NCI-H1092 (cell line): ENCODE results near the gene CEP85.
A peak's percentile ranks its signal among the peaks of the same experiment; 100 is the strongest.
"Not testable (repeated sequence)": the region's sequence is repeated elsewhere in the genome, so short reads cannot be mapped to it uniquely, and the experiment has no call there.

Source experiments
- DNase-seq: peaks from one replicate; lab custom pipeline; 2025; lab: John Stamatoyannopoulos, UW

The CEP85 gene

DNA sequence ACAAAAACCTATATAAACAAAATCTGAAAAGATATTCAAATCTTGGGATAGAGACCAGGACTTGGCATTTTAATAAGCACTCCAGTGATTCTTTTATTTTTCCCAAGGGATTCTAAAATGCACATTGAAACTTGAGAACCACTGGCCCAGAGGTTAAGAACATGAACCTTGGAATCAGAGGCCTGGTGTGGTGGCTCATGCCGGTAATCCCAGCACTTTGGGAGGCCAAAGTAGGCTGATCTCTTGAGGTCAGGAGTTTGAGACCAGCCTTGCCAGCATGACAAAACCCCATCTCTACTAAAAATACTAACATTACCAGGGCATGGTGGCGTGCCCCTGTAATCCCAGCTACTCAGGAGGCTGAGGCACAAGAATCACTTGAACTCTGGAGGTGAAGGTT, 12.9 kb upstream of the CEP85 start:
- no peak for DNase-seq

DNA sequence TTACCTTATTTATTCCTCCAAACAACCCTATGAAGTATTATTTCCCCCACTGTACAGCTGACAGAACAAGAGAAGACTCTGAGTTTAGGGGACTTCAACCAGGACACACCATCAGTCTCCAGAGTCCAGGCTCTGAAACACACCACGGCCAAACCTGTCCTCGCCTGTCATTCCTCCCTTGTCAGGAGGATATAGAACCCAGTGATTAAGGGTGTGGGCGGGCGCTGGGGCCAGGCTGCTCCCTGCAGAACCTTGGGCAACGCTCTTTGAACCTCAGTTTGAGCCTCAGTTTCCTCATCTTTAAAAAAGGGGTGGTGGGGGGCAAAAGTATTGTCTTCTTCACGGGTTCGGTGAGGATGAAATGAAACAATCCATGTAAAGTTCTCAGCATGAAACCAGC, 9.4 kb upstream of the CEP85 start:
- DNase-seq, result no peak

DNA sequence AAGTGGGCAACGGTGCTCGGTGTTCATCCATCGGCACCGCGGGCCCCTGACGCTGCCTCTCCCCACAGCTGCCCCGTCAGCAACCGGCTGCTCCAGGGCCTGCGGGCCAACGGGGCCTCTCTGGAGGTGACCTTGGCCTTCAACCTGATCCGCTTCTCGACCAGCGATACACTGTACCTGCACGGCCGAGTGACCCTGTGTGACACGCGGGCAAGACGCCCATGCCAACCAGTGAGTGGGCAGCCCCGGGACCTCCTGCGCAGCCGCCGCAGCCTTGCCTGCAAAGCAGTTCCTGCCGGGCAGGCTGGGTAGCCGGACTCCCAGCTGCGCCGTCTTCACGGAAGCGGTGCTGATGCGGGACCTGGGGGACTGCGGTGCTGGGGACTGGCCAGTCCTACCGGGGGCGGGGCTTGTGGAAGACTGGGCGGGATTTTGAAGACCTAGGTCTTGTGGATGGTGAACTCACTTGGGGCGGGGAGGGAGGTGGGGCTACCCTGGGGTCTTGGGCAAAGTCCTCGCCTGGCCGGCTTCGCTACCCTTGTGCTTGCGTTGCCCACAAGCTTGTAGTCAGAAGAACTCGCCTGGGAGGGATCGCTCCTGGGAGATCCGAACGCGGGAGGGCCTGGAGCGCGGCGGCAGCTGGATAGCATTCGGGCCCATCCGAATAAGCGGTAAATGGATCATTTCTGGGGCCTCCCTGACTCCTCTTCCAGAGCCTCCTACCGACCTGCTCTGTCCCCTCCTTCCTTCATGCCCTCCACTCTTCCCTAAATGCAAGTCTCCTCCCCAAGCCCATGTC, 8.8 kb upstream of the CEP85 start:
- peak; percentile 14 for DNase-seq

DNA sequence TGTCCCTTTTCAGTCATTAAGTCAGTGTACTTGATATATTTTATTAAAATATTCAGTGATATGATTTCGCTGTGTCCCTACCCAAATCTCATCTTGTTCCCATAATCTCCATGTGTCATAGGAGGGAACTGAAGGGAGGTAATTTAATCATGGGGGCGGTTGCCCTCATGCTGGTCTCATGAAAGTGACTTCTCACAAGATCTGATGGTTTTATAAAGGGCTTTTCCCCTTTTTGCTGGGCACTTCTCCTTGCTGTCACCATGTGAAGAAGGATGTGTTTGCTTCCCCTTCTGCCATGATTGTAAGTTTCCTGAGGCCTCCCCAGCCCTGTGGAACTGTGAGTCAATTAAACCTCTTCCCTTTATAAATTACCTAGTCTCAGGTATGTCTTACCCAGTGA, 3.3 kb upstream of the CEP85 start:
- not testable (repeated sequence) for DNase-seq

DNA sequence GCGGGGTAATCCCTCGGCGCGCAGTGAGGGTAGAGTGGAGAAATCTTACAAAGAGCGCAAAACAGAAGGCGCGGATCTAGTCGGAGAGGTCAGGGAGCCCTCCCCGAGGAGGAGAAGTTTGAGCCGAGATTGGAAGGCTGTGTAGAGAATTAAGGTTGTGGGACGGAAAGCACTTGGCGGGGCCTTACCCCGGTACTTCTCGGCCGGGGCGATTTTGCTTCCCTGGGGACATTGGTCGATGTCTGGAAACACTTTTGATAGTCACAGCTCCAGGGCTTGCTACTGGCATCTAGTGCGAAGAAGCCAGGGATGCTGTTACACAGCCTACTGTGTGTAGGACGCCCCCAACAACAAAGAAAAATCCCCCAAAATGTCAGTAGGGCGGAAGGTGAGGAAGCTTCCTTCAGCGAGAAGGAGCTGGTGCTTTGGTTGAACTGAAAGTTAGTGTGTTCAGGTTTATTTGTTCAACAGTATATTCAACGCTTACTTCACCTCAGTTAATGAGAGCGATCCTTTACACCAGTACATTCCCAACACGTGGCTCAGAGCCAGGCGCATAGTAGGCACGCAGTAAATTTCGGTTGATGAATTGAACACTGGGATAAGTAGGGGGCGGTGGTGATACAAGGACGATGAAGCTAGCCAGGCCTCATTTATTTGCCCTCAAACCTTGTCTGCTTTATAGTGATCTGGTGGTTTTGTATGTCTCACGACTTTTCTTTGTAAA, 807 bp downstream of the CEP85 start:
- no peak for DNase-seq

DNA sequence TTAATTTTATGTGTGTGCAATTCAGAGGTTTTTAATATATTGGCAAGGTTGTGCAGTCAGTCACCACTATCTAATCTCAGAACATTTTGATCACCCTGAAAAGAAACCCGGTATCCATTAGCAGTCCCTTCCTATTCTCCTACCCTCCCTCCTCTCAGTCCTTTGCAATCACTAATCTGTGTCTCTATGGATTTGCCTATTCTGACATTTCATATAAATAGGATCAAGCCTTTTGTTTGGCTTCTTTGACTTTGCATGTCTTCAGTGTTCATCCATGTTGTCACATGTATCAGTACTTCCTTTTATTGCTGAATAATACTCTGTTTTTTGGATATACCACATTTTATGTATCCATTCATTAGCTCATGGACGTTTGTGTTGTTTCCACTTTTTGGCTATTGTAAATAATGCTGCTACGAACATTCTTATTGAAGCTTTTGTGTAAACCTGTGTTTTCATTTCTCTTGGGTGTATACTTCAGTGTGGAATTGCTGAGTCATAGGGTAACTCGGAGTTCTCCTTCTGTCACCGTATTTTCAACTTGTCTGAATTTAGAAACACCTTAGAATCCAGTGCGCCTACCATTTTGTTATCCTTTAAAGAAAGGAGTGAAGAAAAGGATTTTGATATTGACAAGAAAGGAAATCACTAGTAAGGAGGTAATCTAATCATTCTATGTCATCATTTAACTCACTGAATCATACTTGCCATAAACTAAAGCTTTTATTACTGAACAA, 3.4 kb downstream of the CEP85 start:
- DNase-seq, result no peak

DNA sequence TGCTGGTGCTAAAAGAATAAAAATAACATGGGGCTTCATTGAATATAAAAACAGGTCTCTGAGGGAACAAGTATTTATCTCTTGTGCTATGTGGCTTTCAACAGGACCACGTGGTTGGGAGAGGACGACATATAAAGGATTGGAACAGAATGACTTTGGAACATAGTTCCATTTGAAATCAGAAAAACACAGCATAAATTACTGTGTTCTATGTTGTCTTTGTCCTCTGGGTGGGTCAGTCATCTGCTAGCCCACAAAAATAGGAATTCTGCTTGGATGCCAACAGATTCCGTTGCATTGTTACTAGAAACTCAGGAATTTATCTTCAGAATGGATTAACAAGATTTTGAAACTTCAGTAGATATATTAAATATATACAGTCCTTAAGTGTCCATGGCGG, 5.9 kb downstream of the CEP85 start:
- DNase-seq, result no peak

DNA sequence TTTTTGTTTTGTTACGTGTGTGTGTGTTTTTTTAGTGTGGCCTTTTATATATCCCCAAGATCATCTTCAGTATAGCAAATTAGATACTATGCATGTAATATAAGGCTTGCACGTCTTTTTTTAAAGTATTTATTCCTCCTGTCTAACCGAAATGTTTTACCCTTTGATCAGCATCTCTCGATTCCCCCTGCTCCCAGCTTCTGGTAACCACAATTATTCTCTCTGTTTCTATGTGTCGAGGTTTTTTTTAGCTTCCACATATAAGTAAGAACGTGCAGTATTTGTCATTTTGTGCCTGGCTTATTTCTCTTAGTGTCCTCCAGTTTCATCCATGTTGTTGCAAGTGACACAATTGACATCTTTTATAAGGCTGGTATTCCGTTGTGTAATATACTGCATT, 18.7 kb downstream of the CEP85 start:
- no peak for DNase-seq

DNA sequence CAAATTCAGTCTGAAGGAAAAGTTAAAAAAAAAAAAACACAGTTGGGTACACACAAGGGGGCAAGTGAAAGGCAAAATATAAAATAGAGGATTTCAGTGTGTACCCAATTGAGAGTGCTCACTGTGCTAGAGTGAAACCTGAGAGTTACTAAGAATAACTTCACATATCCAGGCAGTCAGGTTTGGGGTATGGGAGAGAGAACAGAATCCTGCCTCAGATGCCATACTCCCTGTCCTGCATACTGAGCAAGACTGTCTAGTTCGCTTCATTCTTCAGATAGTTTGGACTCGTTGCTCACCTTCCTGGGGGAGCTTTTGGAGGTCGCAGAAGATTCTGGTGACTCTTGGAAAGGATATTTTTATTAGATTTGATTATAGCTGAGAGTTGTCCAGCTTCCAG, 20.4 kb downstream of the CEP85 start:
- DNase-seq, result no peak

DNA sequence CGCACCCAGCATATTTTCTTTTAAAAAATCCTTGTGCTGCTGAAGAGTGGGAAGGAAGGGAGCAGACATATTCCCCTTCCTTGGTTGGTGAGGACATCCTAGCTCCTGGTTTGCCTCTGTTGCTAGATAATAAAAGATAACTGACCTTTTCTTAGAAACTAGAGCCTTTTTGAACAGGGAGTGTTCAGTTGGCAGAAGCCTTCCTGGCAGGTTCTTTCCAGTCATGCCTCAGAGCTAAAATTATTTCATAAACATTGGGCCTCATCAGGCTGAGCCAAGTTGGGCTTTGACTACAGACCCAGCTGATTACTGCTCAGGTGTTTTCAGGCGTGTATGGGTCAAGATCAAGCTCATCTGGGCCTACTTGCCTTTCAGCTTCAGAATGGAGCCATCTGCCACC, 23.2 kb downstream of the CEP85 start:
- no peak for DNase-seq

DNA sequence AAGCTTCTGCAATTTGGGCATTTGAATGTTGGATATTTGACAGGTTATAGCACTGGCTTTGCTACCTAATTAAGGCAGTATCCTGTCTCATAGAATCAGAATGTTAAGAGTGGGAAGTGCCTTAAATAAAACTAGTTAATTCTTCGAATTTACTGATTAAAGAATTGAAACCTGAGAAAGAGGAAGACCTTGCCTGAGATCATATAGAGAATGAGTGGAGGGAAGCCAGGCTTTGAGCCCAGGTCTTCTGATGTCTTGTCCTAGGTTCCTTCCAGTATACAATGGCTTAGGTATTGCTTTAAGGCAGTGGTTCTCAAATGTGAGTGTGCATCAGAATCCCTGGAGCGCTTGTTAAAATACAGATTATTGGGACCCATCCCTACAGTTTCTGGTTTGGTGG, 25.0 kb downstream of the CEP85 start:
- no peak for DNase-seq

DNA sequence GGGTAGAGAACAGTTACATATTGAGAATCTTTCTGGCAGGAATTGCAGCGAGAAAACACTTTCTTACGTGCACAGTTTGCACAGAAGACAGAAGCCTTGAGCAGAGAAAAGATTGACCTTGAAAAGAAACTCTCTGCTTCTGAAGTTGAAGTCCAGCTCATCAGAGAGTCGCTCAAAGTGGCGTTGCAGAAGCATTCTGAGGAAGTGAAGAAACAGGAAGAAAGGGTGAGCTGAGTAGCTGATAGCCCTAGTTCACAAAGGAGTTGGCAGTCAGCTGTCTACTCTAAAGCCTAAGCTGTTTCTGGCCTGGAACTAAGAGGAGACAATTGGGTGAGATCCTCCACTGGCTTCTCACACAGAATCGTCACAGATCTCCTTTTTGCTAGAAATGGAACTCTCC, 25.6 kb downstream of the CEP85 start:
- DNase-seq, result no peak

DNA sequence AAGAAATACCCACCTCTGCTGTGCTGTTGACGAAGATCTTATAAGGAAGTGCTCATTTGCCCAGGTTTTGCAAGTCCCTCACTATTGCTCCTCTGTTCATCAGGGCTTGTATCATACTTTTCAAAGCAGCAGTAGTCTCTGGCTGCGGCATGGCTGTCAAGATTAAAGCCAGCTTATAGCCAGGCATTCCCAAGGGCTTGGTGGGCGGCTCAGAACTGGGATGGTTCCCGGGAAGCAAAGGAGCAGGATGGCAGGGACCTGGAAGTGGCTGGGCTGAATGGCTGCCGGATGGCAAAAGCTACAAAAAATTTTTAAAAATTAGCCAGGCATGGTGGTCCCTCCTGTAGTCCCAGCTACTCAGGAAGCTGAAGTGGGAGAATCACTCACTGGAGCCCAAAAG, 29.2 kb downstream of the CEP85 start:
- DNase-seq, result no peak

DNA sequence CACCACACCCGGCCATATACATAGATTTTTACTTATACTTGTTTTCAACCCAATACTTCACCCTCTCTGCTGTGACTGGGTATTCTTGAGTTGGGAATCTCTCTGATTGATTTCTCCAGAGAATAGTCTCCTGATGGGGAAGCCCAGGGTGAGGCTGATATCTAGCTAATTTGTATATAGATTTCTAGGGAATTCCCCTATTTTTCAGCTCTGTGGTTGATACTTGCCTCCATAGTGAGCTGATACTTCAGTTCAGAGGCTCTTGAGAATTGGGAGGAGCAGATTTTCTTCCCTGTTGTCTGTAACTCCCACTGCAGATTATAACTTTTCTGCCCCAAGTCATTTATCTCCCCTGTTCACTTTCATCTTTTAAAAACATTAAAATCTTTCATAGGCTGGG, 31.4 kb downstream of the CEP85 start:
- DNase-seq, result no peak

DNA sequence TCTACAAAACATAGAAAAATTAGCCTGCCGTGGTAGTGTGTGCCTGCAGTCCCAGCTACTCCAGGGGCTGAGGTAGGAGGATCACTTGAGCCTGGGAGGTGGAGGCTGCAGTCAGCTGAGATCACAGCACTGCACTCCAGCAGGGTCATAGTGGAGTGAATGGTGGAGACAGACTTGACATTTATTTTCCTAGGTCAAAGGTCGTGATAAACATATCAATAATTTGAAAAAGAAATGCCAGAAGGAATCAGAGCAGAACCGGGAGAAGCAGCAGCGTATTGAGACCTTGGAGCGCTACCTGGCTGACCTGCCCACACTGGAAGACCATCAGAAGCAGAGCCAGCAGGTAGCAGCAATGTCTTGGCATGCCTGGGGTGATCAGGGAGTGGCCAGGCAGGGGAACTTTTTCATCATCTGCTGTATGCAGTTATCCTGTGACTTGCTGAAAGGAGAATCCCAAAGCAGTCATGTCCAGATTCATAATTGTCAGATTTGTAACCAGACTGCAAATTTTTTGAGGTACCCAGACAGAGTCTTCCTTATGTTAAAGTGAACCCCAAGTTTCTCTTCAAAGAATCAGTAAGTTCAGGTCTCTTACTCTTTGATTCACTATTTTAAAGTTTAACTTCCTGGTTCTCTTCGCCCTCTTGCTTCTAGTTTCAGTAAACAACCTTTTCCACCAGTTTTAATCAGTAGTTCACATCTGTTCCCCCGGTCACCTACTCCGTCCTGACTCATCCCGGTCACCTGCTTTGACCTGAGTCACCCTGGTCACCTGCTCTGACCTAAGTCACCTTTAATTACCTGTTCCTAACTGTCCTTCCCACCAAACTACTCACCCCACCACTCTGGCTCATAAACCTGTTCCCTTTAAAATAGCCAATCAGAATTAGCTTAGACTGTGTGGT, 34.5 kb downstream of the CEP85 start:
- DNase-seq, result no peak

DNA sequence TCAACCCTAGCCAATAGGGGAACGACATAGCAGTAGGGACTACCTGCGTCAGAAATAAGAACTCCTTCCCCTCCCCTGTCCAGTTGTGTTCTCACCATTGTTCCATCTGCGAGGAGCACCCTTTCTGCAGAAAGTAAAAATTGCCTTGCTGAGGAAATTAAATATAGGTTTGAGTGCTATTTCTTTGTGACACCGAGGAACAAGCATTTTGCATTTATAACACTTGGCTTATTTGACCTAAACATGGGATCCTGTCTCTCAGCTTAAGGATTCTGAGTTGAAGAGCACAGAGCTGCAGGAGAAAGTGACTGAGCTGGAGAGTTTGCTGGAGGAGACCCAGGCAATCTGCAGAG, 35.2 kb downstream of the CEP85 start:
- no peak for DNase-seq

DNA sequence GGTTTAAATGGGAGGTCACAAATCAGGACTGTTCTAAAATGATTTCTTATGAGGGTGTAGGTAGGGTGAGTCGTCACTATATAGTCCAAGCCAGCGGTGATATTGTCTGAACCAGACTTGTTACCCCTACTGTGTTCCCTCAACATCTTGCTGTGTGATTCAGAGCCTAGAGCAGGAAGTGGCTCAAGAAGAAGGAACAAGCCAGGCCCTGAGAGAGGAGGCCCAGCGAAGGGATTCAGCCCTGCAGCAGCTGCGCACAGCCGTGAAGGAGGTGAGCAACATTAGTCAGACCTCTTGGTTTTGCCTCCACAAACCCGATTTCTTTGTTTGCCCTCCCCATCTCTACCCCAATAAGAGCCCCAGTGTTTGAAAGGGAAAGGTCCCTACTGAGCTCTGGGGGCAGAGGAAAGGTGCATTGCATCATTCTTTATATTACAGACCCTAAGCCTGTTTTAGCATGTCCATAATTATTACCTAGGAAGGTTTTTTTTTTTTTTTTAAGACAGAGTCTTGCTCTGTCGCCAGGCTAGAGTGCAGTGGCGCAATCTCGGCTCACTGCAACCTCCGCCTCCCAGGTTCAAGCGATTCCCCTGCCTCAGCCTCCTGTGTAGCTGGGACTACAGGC, 40.9 kb downstream of the CEP85 start:
- no peak for DNase-seq

DNA sequence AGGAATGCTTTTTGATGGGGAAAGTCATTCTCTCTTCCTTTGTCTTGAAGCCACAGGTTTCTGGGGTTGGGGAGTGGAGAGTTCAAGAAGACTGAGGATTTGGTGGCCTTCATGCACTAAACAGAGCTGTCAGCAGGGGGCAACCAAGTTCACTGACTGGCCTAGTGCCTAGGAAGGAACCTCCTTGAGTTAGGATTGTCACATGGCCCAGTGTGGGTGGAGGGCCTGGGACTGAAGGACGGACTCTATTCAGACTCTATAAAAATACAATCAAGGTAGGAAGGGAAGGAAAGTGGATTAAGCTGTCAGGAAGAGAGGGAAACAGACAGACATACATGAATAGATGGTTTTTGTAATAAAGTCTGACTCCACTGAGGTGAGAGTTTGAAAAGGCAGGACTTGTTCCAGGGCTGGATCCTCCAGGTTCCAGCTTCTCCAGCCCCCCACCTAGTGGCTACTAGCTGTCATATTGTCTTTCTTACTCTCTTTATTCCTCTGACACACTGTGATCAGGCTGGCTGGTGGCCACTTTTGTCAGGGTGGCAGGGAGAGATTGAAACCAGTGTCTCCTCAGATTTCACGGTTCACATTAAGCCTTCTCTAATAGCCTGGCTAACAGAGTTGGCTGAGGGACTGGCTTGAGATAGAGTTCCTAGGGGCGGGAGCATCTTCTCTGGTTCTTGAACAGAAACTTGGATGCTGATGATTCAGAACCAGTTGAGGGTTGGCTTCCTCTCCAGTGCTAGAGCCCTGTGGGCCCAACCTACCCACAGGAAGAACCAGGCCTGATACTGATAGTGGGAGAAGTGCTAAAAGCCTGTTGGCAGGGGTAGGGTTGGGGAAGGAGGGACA, 41.8 kb downstream of the CEP85 start:
- peak; percentile 32 for DNase-seq

DNA sequence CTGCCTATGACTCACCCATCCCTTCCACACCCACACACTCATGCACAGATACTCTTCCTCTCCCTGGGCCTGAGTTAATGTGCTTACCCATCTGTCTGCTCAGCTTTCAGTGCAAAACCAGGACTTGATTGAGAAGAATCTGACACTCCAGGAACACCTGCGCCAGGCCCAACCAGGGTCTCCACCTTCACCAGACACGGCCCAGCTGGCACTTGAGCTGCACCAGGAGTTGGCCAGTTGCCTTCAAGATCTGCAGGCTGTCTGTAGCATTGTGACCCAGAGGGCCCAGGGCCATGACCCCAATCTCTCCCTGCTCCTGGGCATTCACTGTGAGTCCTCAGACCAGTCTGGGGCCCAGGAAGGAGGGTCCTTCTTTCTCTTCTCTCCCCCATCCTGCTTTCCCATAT, 42.4 kb downstream of the CEP85 start:
- DNase-seq, result no peak

DNA sequence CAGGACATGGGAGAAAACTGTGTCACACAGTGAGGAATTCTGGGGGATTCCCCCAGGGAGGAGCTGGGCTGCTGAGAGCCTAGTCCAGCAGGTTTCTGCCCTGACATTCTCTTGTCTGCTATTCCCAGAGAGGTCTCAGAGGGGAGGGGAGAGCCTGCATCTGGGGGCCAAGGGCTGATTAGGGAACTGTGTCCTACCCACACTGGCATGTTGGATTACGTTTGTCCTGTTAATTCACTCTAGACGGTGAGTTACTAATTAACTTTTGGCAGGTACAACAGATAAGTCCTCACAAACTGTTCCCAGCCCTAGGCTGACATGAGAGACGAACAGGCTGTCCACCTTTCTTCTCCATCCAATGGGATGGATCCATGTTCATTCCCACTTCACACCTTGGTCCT, 43.3 kb downstream of the CEP85 start:
- no peak for DNase-seq

DNA sequence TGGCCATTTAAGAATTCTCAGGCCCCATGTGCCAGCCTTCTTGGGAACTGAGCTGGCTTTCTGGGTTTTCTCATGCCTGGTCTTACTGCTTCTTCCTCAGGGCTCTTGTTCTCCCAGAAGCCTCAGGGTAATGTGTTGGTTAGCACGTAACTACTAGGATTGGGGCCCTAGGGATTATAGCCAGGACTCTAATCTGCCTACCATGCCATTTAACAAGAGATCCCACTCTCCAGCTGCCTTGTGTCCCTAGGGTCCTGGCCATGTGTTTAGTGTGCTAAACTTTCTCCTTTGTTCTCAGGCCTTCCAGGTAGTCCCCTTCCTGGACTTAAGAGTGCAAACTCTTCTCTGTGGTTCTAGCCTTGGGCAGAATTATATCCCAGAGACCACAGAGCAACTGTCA, 43.7 kb downstream of the CEP85 start:
- no peak for DNase-seq
